Panc1 (cell line): ENCODE data around the gene SSR4. TPM values are rescaled to one million over a fixed set of nuclear protein-coding genes. Genes with fewer than 3 reads are reported as not detected.

Source experiments
- ATAC-seq: fragments of 200-7000 bp; cut with Tn5 transposase; 2 replicates; pipeline ENCODE4 v1.9.1; 2020; ENCODE audit warnings: mild to moderate bottlenecking, moderate library complexity
- BruUV-seq: library from RNA; stranded (reverse); fragments of 400-500 nt; replicated peaks from 2 replicates; lab custom pipeline; 2021; lab: Mats Ljungman, UMichigan
- CTCF ChIA-PET: fragments of 300-600 bp; sonication (Branson Sonifier 250); formaldehyde crosslinking; loops from one replicate; lab custom pipeline; 2022; ENCODE audit warnings: antibody characterized with exemption; lab: Charles Lee
- POLR2A ChIA-PET: fragments of 300-600 bp; sonication (Branson Sonifier 250); formaldehyde crosslinking; loops from one replicate; lab custom pipeline; 2022; ENCODE audit warnings: antibody characterized with exemption; lab: Charles Lee
- DNase-seq: peaks from one replicate; pipeline ENCODE4 v3.0.0-alpha.2; 2010; ENCODE audit warnings: low read depth, low spot score
- H3K27ac ChIP-seq: 2 replicates; pipeline ENCODE4 v1.5.1; 2011; ENCODE audit warnings: mild to moderate bottlenecking, low read length, inconsistent platforms
- H3K27me3 ChIP-seq: fragments of 200-500 bp; sonication (Bioruptor generic); 2 replicates; pipeline ENCODE4 v1.6.0; 2014; ENCODE audit warnings: low read length, inconsistent platforms; ENCODE audit not compliant: control insufficient read depth, insufficient read depth
- H3K36me3 ChIP-seq: fragments of 200-500 bp; sonication (Bioruptor generic); 2 replicates; pipeline ENCODE4 v1.5.1; 2014; ENCODE audit warnings: inconsistent platforms, mild to moderate bottlenecking, low read length, moderate library complexity; ENCODE audit not compliant: control insufficient read depth, insufficient read depth
- H3K4me1 ChIP-seq: 2 replicates; pipeline ENCODE4 v1.5.1; 2011; ENCODE audit warnings: inconsistent platforms, mild to moderate bottlenecking, low read length, moderate library complexity; ENCODE audit not compliant: control insufficient read depth, insufficient read depth
- H3K4me3 ChIP-seq, 2 experiments: 2 replicates each; pipeline ENCODE4 v1.5.1; 2011 to 2012; ENCODE audit warnings: low read depth in 2 of 2, low read length in 2 of 2, mild to moderate bottlenecking in 2 of 2, inconsistent platforms in 1 of 2, moderate library complexity in 1 of 2
- H3K9me3 ChIP-seq: fragments of 200-500 bp; sonication (Bioruptor generic); 2 replicates; pipeline ENCODE4 v1.5.1; 2014; ENCODE audit warnings: low read depth, mild to moderate bottlenecking, inconsistent platforms, low read length, moderate library complexity; ENCODE audit not compliant: control insufficient read depth, insufficient read depth
- POLR2AphosphoS5 ChIP-seq: IDR thresholded peaks from 2 replicates; pipeline ENCODE4 v1.6.1; 2012; ENCODE audit warnings: mild to moderate bottlenecking, low read depth, low read length, moderate library complexity
- SIN3A ChIP-seq: IDR thresholded peaks from 2 replicates; pipeline ENCODE4 v1.6.1; 2012; ENCODE audit warnings: low read depth, mild to moderate bottlenecking, low read length, moderate library complexity, borderline replicate concordance; ENCODE audit not compliant: insufficient read depth
- TCF7L2 ChIP-seq: IDR thresholded peaks from 2 replicates; pipeline ENCODE4 v1.6.1; 2011; ENCODE audit warnings: mild to moderate bottlenecking, low read depth, low read length, inconsistent platforms
- in situ Hi-C: cut with HindIII; loops from 2 replicates; pipeline ENCODE4 v1.10.0; 2016; ENCODE audit warnings: low sequenced_read_pairs, low pct_unique_long_range_greater_than_20kb
- intact Hi-C: fragments of 100-400 bp; cut with micrococcal nuclease; formaldehyde crosslinking; loops from one replicate; pipeline ENCODE4 v1.10.0; 2022; ENCODE audit not compliant: unreplicated experiment
- total RNA-seq: library from RNA; stranded (reverse); gene quantifications from one replicate; pipeline ENCODE4 v1.2.1, GENCODE V29; 2021; ENCODE audit not compliant: unreplicated experiment
- TF ChIP-seq, protein P1 (sequence below): fragments of 450-650 bp; IDR thresholded peaks from 2 replicates; pipeline ENCODE4 v1.5.1; 2017; ENCODE audit warnings: mild to moderate bottlenecking
- TF ChIP-seq, protein P2 (sequence below), 2 experiments: IDR thresholded peaks; 2 replicates each; pipeline ENCODE4 v1.6.1; 2011 to 2012; ENCODE audit warnings: low read depth in 2 of 2, control low read depth in 1 of 2, low read length in 1 of 2, mild to moderate bottlenecking in 1 of 2, moderate library complexity in 1 of 2; ENCODE audit not compliant: insufficient read depth in 1 of 2

SSR4 gene
- total RNA-seq, 1 experiment from 2014 or later, result 504 TPM

DNA sequence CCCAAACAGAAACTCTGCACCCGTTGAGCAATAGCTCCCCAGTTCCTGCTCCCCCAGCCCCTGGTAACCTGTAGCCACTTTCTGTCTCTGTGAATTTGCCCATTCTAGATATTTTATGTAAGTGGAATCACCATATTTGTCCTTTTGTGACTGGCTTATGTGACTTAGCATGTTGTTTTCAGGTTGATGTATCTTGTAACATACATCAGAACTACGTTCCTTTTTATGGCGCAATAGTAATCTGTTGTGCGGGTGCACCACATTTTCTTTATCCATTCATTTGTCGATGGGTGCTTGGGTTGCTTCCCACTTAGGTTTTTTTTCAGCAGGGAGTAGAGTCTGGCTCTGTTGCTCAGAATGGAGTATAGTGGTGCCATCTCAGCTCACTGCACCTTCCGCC, 42.5 kb downstream of the SSR4 start:
- no peaks in the 10 kb centered on the region for H3K4me1 ChIP-seq
- H3K36me3 ChIP-seq, result no peaks in the 10 kb centered on the region
- in situ Hi-C loops (no loop called here), intact Hi-C loops (no loop called here)
- H3K27me3 ChIP-seq, result no peaks in the 10 kb centered on the region
- H3K9me3 ChIP-seq, result no peaks in the 10 kb centered on the region
- POLR2A ChIA-PET, result no interaction called here
- no peak overlapping the region for H3K27ac ChIP-seq
- no peak overlapping the region for H3K4me3 ChIP-seq
- CTCF ChIA-PET, result interaction anchor here (0.6 kb wide), 1 partner anchor 9 kb away, joined by 3 read pairs; no protein-coding TSS in a partner anchor
- TF ChIP-seq SIN3A (no peak), POLR2AphosphoS5 (no peak)
- TF ChIP-seq, protein P1, sequence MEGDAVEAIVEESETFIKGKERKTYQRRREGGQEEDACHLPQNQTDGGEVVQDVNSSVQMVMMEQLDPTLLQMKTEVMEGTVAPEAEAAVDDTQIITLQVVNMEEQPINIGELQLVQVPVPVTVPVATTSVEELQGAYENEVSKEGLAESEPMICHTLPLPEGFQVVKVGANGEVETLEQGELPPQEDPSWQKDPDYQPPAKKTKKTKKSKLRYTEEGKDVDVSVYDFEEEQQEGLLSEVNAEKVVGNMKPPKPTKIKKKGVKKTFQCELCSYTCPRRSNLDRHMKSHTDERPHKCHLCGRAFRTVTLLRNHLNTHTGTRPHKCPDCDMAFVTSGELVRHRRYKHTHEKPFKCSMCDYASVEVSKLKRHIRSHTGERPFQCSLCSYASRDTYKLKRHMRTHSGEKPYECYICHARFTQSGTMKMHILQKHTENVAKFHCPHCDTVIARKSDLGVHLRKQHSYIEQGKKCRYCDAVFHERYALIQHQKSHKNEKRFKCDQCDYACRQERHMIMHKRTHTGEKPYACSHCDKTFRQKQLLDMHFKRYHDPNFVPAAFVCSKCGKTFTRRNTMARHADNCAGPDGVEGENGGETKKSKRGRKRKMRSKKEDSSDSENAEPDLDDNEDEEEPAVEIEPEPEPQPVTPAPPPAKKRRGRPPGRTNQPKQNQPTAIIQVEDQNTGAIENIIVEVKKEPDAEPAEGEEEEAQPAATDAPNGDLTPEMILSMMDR, result no peak
- TF ChIP-seq, protein P2, sequence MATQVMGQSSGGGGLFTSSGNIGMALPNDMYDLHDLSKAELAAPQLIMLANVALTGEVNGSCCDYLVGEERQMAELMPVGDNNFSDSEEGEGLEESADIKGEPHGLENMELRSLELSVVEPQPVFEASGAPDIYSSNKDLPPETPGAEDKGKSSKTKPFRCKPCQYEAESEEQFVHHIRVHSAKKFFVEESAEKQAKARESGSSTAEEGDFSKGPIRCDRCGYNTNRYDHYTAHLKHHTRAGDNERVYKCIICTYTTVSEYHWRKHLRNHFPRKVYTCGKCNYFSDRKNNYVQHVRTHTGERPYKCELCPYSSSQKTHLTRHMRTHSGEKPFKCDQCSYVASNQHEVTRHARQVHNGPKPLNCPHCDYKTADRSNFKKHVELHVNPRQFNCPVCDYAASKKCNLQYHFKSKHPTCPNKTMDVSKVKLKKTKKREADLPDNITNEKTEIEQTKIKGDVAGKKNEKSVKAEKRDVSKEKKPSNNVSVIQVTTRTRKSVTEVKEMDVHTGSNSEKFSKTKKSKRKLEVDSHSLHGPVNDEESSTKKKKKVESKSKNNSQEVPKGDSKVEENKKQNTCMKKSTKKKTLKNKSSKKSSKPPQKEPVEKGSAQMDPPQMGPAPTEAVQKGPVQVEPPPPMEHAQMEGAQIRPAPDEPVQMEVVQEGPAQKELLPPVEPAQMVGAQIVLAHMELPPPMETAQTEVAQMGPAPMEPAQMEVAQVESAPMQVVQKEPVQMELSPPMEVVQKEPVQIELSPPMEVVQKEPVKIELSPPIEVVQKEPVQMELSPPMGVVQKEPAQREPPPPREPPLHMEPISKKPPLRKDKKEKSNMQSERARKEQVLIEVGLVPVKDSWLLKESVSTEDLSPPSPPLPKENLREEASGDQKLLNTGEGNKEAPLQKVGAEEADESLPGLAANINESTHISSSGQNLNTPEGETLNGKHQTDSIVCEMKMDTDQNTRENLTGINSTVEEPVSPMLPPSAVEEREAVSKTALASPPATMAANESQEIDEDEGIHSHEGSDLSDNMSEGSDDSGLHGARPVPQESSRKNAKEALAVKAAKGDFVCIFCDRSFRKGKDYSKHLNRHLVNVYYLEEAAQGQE (IDR thresholded peaks at IDR 0.05; ENCODE audit: insufficient read depth in 1 of 2, low read depth in 2 of 2, low read length in 1 of 2), result no peak
- DNase-seq, result no peak
- ATAC-seq, result no peak
- no TSS peak for BruUV-seq

DNA sequence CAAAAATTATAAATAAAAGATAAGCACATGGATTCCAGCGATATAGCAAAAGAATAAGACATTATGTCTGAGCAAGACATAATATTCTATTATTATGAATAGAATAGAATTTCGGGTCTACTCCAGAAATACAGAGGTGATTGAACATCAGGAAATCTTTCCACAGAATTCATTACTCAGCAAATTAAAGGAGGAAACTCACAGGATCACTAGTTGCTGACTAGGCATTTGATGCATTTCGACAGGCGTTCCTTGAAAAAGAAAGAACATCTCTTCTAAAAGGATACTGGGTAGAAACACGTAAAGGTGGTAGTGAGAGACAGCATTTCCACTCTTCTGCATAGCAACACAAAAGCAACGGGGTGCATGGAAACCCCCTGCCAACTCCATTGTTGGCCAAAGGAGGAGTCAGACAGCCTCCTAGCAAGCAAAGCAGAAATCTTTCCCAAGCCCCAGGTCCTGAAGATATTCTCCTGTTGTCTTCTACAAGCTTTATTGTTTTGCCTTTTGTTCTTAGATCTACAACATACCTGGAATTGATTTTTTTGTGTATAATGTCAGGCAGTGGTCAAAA, 50.1 kb downstream of the SSR4 start:
- ATAC-seq, result no peak
- in situ Hi-C loops, result no loop called here
- Histone ChIP-seq H3K9me3 (no peaks in the 10 kb centered on the region), H3K4me3 (no peak overlapping the region), H3K27ac (no peak overlapping the region), H3K36me3 (no peaks in the 10 kb centered on the region), H3K4me1 (no peaks in the 10 kb centered on the region), H3K27me3 (peaks cover 5% of the 10 kb centered on the region; the same call in 1 of the 2 replicates)
- ChIA-PET CTCF (no interaction called here), POLR2A (interaction anchor here (0.6 kb wide), 1 partner anchor 26 kb away, joined by 16 read pairs; no protein-coding TSS in a partner anchor)
- intact Hi-C loops, result no loop called here
- TF ChIP-seq SIN3A (no peak), TCF7L2 (no peak), POLR2AphosphoS5 (no peak)
- TF ChIP-seq, protein P2 (IDR thresholded peaks at IDR 0.05; ENCODE audit: insufficient read depth in 1 of 2, low read depth in 2 of 2, low read length in 1 of 2), result no peak
- TF ChIP-seq, protein P1, result no peak
- BruUV-seq, result no TSS peak
- no peak for DNase-seq
